Epithelial cell of proximal tubule (primary cell): Measurements from ENCODE around the gene KRTAP2-4. TPM values are rescaled to one million over a fixed set of nuclear protein-coding genes. Genes with fewer than 3 reads are reported as not detected.
"Not testable (repeated sequence)": the region's sequence is repeated elsewhere in the genome, so short reads cannot be mapped to it uniquely, and the experiment has no call there.

Experiments
- DNase-seq: peaks from one replicate; pipeline ENCODE4 v3.0.0-alpha.2; 2011; ENCODE audit warnings: low read depth
- H3K4me3 ChIP-seq: 2 replicates; pipeline ENCODE4 v1.5.1; 2011; ENCODE audit warnings: low read depth, mild to moderate bottlenecking, low read length
- CTCF ChIP-seq: conservative IDR thresholded peaks from 2 replicates; pipeline ENCODE4 v1.5.1; 2012; ENCODE audit warnings: low read depth, mild to moderate bottlenecking, low read length
- total RNA-seq: library from RNA; depleted of rRNA; stranded (reverse); fragments of >200 nt; gene quantifications from 2 replicates; pipeline ENCODE4 v1.2.3, GENCODE V29; 2015

KRTAP2-4 gene
- total RNA-seq, 1 donor from 2014 or later: not detected

GRCh38 chr17:41064301-41064700, 1.4 kb downstream of the KRTAP2-4 start:
- H3K4me3 ChIP-seq: no peak overlapping the region
- no peak for TF ChIP-seq CTCF
- no peak for DNase-seq

GRCh38 chr17:41063449-41063848, 2.2 kb downstream of the KRTAP2-4 start:
- DNase-seq: no peak
- no peak for TF ChIP-seq CTCF
- H3K4me3 ChIP-seq: no peak overlapping the region

GRCh38 chr17:41061964-41062363, 3.7 kb downstream of the KRTAP2-4 start:
- H3K4me3 ChIP-seq: no peak overlapping the region
- TF ChIP-seq CTCF: no peak
- peak; percentile 92 for DNase-seq

GRCh38 chr17:41060052-41060604, 5.6 kb downstream of the KRTAP2-4 start, which contains the start of gene KRTAP2-3:
TSS of gene KRTAP2-3 (minus strand) at chr17:41060114. CDS start at chr17:41060050, 64 bp downstream.
- DNase-seq: peak; percentile 98
- no peak for TF ChIP-seq CTCF
- no peak within 1 kb of the TSS for H3K4me3 ChIP-seq

GRCh38 chr17:41059276-41060051, 6.2 kb downstream of the KRTAP2-4 start:
- peak; percentile 59 for DNase-seq
- H3K4me3 ChIP-seq: not testable (repeated sequence)

- TF ChIP-seq CTCF: no peak
- H3K4me3 ChIP-seq: no peak overlapping the region
- no peak for DNase-seq
Measured at GRCh38 chr17:41058741-41059140, 6.9 kb downstream of the KRTAP2-4 start.

GRCh38 chr17:41057547-41057946, 8.1 kb downstream of the KRTAP2-4 start:
- no peak for DNase-seq
- H3K4me3 ChIP-seq: no peak overlapping the region
- no peak for TF ChIP-seq CTCF

- H3K4me3 ChIP-seq, DNase-seq: not testable (repeated sequence)
Measured at GRCh38 chr17:41055130-41055529, 10.5 kb downstream of the KRTAP2-4 start, which contains the start of gene KRTAP2-2. TSS of gene KRTAP2-2 (minus strand) at chr17:41055230. CDS start at chr17:41055211, 19 bp downstream.

- not testable (repeated sequence) for H3K4me3 ChIP-seq, DNase-seq
Measured at GRCh38 chr17:41054556-41054955, 11.1 kb downstream of the KRTAP2-4 start.
